Subcutaneous abdominal adipose tissue (tissue), 5 donors: ENCODE measurements around the gene JAKMIP2.

ENCODE experiments used
- H3K27ac ChIP-seq: one replicate; pipeline ENCODE4 v1.7.0; 2013; ENCODE audit warnings: low read depth, mild to moderate bottlenecking, inconsistent platforms, low read length, moderate library complexity
- H3K27me3 ChIP-seq, 5 donors: one replicate each; pipeline ENCODE4 v1.7.0; 2013; ENCODE audit warnings: low read length in 5 of 5, inconsistent platforms in 1 of 5; ENCODE audit not compliant: control insufficient read depth in 5 of 5, insufficient read depth in 4 of 5
- H3K36me3 ChIP-seq, 5 donors: one replicate each; pipeline ENCODE4 v1.7.0; 2013; ENCODE audit warnings: low read length in 5 of 5; ENCODE audit not compliant: control insufficient read depth in 5 of 5, insufficient read depth in 5 of 5
- H3K4me1 ChIP-seq, 5 donors: one replicate each; pipeline ENCODE4 v1.7.0; 2013; ENCODE audit warnings: low read length in 5 of 5, mild to moderate bottlenecking in 3 of 5, moderate library complexity in 1 of 5; ENCODE audit not compliant: control insufficient read depth in 5 of 5, insufficient read depth in 5 of 5
- H3K4me3 ChIP-seq, 5 donors: one replicate each; pipeline ENCODE4 v1.7.0; 2013; ENCODE audit warnings: low read length in 5 of 5, low read depth in 1 of 5
- H3K9ac ChIP-seq, 5 donors: one replicate each; pipeline ENCODE4 v1.7.0; 2013; ENCODE audit warnings: low read length in 5 of 5, mild to moderate bottlenecking in 4 of 5, moderate library complexity in 3 of 5
- H3K9me3 ChIP-seq, 5 donors: one replicate each; pipeline ENCODE4 v1.7.0; 2013; ENCODE audit warnings: low read length in 5 of 5; ENCODE audit not compliant: control insufficient read depth in 5 of 5
- donor health status: healthy.
- donor health status: healthy.
- donor health status: healthy.
- donor health status: healthy.
- donor health status: healthy.

Gene JAKMIP2

DNA sequence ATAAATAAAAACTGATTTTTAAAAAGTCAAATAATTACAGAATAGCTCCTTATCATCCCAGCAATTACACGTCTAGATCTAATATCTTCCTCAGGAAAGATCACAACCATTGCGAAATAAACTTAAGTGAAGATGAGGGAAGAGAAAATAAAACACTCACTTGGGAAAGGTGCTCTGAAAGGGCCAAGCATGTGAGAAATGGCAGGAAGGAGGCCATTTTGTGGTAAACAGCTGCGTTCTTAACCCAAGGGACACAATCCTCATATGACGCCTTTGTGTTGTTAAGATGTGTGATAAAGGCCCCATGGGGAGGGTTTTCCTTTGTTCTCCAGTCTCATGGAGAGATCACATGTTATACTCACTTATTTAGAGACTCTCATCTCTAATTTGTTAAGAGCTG, 32.5 kb downstream of the JAKMIP2 start:
- H3K4me1 ChIP-seq: no peaks in the 10 kb centered on the region

DNA sequence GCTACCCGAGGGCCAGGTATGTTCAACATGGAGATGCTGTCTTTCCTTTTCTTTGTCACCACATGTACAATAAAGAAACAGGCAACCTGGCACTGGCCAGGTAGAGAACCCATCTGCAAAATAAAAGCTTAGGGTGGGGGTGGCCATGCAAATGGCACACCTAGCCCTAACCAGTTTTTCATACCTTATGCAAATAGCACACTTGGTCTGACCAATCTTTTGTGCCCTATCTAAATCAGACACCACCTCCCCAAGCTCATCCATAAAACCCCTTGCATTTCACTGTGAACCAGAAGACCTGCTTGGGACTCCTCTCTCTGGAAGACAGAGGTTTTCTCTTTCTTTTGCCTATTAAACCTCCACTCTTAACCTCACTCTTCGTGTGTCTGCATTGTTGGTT, 33.9 kb downstream of the JAKMIP2 start:
- no peaks in the 10 kb centered on the region for H3K36me3 ChIP-seq
- no peaks in the 10 kb centered on the region for H3K27me3 ChIP-seq
- no peak overlapping the region for H3K4me3 ChIP-seq
- no peaks in the 10 kb centered on the region for H3K4me1 ChIP-seq
- no peak overlapping the region for H3K9ac ChIP-seq
- H3K9me3 ChIP-seq: no peaks in the 10 kb centered on the region
- no peak overlapping the region for H3K27ac ChIP-seq

More for the DNA sequence above, 32.5 kb downstream of the JAKMIP2 start:
- H3K9ac ChIP-seq: no peak overlapping the region
- H3K27ac ChIP-seq: no peak overlapping the region
- H3K9me3 ChIP-seq: no peaks in the 10 kb centered on the region
- no peak overlapping the region for H3K4me3 ChIP-seq
- H3K36me3 ChIP-seq: no peaks in the 10 kb centered on the region
- no peaks in the 10 kb centered on the region for H3K27me3 ChIP-seq

DNA sequence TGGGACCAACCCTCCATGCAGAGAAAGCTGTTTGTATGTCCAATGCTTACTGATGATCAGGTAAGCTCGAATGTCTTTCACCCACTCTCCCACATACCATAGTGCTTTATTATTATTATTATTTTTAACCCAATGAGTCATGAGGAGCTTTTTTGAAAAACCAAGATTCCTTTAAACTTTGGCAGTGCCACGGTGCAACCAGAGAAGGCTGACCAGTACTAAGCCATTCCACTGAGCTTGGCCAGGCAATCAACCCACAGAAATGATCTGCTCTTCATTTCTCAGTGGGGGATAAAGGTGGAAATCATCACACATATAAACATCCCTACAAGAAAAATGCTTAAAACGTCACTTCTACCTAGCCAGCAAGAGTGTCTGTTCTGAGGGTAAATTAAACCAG, 35.5 kb downstream of the JAKMIP2 start:
- no peak overlapping the region for H3K9ac ChIP-seq
- no peaks in the 10 kb centered on the region for H3K36me3 ChIP-seq
- no peak overlapping the region for H3K27ac ChIP-seq
- no peaks in the 10 kb centered on the region for H3K9me3 ChIP-seq
- H3K4me3 ChIP-seq: no peak overlapping the region
- no peaks in the 10 kb centered on the region for H3K4me1 ChIP-seq
- no peaks in the 10 kb centered on the region for H3K27me3 ChIP-seq

DNA sequence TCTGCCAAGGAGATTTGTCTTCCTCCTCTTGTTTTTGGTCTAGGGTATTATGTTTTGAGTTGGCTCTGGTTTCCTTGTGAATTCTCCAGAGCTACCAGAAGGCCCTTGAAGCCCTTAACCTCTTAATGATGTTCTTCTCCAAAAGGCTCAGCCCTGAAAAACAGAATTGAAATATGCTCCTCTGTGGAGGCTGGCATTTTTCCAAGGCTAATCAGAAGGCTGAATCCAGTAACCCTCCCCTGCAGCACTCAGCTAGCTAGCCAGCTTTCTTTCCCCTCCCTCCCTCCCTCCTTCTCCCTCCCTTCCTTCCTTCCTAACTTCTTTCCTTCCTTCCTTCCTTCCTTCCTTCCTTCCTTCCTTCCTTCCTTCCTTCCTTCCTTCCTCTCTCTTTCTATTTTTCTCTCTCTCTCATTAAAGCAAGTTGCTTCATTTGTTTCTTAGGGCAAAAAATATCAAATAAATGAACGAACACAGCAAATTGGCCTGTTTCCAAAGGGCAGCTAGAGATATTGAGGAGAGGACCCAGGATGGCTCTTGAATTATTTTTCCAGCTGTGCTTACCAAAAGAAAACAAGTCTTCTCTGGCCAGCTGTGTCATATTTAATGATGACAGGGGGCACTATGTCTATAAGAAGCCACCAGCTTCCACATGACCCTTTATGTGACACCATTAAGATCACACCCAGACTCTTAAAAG, 38.7 kb downstream of the JAKMIP2 start:
- H3K9ac ChIP-seq: no peak overlapping the region
- H3K36me3 ChIP-seq: no peaks in the 10 kb centered on the region
- no peaks in the 10 kb centered on the region for H3K4me1 ChIP-seq
- H3K27me3 ChIP-seq: peaks cover 0 to 2% (median 0%) of the 10 kb centered on the region in 5 donors
- H3K4me3 ChIP-seq: no peak overlapping the region
- H3K9me3 ChIP-seq: no peaks in the 10 kb centered on the region
- no peak overlapping the region for H3K27ac ChIP-seq

DNA sequence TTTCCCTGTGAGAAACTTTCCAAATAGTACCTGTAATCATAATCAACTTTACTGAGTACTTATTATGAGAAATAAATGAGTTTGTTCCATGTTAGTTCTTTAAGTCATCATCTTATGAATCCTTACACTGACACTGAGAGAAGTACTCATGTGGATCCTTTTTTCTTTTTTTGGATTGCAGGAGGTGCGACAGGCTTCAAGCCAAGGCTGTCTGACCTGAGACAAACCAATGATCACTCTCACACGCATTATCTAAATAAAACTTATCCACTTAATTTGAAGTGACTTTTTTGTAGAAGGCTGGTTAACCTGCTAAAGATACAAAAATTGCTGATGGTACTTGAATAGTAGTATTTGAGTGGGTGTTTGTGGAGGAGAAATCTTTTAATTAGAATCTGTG, 39.5 kb downstream of the JAKMIP2 start:
- H3K27ac ChIP-seq: no peak overlapping the region

DNA sequence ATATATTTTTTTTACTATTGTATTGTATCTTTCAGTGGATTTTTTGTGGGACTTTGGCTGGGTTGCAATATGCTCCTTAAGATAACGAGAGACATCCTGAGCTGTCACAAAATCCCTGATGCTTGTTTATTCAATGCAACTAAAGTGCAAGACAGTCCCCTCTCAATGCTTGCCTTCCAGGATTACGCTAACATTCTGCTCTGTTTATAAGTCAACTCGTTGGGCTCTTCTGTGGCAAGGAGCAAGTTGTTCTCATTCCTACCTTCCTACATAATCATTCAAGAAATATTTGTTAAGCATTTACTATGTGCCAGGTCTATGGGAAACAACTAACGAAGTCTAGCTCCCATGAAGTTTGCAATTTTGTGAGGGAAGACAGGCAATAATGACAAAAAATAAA, 40.4 kb downstream of the JAKMIP2 start:
- Histone ChIP-seq H3K4me3 (no peak overlapping the region), H3K36me3 (no peaks in the 10 kb centered on the region), H3K9me3 (no peaks in the 10 kb centered on the region), H3K27me3 (peaks cover 0 to 2% (median 0%) of the 10 kb centered on the region in 5 donors), H3K9ac (no peak overlapping the region), H3K27ac (no peak overlapping the region), H3K4me1 (no peaks in the 10 kb centered on the region)

More for the DNA sequence above, 39.5 kb downstream of the JAKMIP2 start:
- Histone ChIP-seq H3K4me1 (no peaks in the 10 kb centered on the region), H3K9me3 (no peaks in the 10 kb centered on the region), H3K36me3 (no peaks in the 10 kb centered on the region), H3K4me3 (no peak overlapping the region), H3K9ac (no peak overlapping the region), H3K27me3 (peaks cover 0 to 2% (median 0%) of the 10 kb centered on the region in 5 donors)

DNA sequence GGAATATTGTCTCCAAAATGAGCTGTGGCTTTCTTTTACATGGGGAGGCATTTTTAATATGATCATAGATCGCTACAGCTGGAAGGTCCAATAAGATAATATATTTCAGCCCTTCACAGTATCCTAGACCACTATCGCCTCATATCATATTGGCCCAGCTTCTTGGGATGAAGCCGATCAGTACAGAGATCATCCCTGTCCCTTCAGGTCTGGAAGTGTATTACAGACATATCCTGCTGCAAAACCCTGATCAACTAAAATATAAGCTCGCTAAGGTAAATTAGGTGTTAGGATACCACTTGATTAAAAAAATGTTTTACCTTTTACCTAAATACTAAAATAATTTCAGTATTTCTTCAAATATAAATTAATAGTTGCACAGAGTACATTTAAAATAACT, 41.7 kb downstream of the JAKMIP2 start:
- Histone ChIP-seq H3K9ac (no peak overlapping the region), H3K4me3 (no peak overlapping the region), H3K27me3 (peaks cover 0 to 2% (median 0%) of the 10 kb centered on the region in 5 donors), H3K4me1 (no peaks in the 10 kb centered on the region), H3K36me3 (no peaks in the 10 kb centered on the region), H3K9me3 (no peaks in the 10 kb centered on the region), H3K27ac (no peak overlapping the region)

DNA sequence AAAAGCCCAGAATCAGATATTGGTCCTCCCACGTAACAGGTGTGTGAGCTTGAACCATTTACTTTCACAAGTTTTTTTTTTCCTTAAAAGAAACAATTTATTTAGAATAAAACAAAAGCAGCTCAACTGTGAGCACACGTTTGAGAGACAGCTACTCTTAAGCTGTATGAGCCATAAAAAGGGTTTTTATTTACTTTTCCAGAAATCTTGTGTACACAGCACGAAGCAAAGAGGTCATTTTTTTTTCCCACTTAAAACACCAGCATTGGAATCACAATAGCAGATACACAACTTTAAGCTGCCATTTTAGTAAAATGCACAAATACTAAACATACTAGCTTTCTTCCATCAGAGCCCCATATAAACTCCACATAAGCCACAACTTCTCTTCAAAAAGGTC, 44.6 kb downstream of the JAKMIP2 start:
- no peaks in the 10 kb centered on the region for H3K36me3 ChIP-seq
- H3K27me3 ChIP-seq: peaks cover 0 to 2% (median 0%) of the 10 kb centered on the region in 5 donors
- H3K9me3 ChIP-seq: peaks cover 0 to 2% (median 0%) of the 10 kb centered on the region in 5 donors
- H3K27ac ChIP-seq: no peak overlapping the region
- no peaks in the 10 kb centered on the region for H3K4me1 ChIP-seq
- no peak overlapping the region for H3K9ac ChIP-seq
- no peak overlapping the region for H3K4me3 ChIP-seq

DNA sequence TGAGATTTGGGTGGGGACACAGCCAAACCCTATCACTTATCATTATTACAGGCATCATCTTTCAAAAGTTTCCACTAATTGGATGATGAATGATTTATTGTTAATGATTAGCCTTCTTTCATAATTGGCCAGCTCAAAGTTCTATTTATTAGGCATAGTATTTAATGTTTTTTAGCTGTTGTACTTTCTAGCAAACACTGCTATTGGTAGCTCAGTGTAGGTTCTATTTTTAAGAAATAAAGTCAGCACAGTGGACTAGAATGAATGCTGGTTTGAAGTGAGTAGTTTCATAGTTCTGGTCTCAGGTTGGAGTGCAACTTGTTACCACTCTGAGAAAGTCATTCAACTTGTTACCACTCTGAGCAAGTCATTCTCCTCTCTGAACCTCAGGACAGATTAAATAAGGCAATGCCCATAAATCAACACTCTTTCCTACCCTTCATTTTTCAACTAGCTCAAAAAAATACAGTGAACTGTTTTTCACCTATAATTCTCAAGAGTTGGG, 46.9 kb downstream of the JAKMIP2 start:
- Histone ChIP-seq H3K27me3 (peaks cover 0 to 3% (median 0%) of the 10 kb centered on the region in 5 donors), H3K27ac (no peak overlapping the region)

DNA sequence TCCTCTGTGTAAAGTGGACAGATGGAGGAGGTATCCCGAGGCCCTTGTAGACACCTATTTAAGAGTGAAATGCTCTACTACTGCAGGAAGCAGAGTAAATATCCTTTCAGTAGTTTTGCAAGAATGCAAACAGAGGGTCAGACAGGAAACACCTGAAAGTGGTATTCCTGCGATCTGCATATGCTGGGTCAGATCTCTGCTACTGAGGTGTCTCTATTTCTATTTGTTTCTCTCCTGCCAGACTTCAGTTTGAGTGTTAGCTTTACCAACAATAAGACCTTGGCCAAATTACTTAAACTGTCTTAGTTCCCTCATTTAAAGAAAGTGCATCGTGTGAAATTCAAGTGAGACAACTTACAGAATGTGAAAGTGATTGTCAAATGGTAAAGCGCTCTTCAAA, 47.6 kb downstream of the JAKMIP2 start:
- Histone ChIP-seq H3K4me1 (no peaks in the 10 kb centered on the region), H3K27ac (no peak overlapping the region), H3K36me3 (no peaks in the 10 kb centered on the region), H3K27me3 (peaks cover 0 to 3% (median 0%) of the 10 kb centered on the region in 5 donors), H3K9ac (no peak overlapping the region), H3K4me3 (no peak overlapping the region), H3K9me3 (peaks cover 0 to 2% (median 0%) of the 10 kb centered on the region in 5 donors)

More for the DNA sequence above, 46.9 kb downstream of the JAKMIP2 start:
- H3K9ac ChIP-seq: no peak overlapping the region
- H3K4me3 ChIP-seq: no peak overlapping the region
- peaks cover 0 to 2% (median 0%) of the 10 kb centered on the region in 5 donors for H3K9me3 ChIP-seq
- no peaks in the 10 kb centered on the region for H3K36me3 ChIP-seq
- H3K4me1 ChIP-seq: no peaks in the 10 kb centered on the region
